GM18907 (cell line): Measurements from ENCODE around the gene FITM2.
"Not testable (repeated sequence)": the region's sequence is repeated elsewhere in the genome, so short reads cannot be mapped to it uniquely, and the experiment has no call there.

Source experiments
- ATAC-seq: cut with Tn5 transposase; IDR thresholded peaks from one replicate; pipeline ENCODE4 v1.9.1; 2021; ENCODE audit warnings: mild to moderate bottlenecking, moderate library complexity; ENCODE audit not compliant: unreplicated experiment

FITM2 gene

GRCh38 chr20:44334306-44334705 lies 23.3 kb upstream of the FITM2 start:
- ATAC-seq = no peak

DNA sequence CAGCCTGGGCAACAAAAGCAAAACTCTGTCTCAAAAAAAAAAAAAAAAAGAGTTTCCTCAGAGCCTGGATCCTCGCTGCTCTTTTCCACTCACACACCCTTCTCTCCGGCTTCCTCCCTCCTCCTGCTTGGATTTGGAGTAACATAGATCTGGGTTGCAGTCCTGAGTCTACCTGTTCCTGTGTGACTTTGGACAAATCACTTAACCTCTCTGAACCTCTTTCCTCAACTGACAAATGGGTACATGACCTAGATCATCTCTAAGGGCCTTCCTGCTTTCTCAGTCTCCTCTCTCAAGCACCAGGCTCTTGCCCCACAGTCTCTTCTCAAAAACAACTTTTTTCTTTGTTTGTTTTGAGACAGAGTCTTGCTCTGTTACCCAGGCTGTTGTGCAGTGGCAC lies 20.2 kb upstream of the FITM2 start:
- no peak for ATAC-seq

DNA sequence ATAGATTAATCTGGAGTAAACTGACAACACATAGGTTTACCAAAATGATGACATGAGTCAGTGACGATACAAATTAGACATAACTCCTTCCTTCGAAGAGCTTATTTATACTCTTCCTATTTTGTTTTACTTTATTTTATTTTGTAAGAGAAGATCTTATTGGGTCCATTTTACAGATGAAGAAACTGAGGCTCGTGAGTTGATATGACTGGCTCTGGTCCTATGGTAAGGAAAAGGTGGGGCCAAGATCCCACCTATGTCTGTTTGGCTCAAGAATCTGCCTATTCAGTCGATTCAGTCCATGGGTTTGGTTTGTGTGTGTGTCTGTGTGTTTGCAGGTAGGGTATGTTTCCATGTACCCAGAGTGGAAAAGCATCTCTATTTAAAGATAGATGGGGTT lies 17.4 kb upstream of the FITM2 start:
- ATAC-seq = no peak

- not testable (repeated sequence) for ATAC-seq
These were observed 16.7 kb upstream of the FITM2 start for GRCh38 chr20:44327748-44328147.

DNA sequence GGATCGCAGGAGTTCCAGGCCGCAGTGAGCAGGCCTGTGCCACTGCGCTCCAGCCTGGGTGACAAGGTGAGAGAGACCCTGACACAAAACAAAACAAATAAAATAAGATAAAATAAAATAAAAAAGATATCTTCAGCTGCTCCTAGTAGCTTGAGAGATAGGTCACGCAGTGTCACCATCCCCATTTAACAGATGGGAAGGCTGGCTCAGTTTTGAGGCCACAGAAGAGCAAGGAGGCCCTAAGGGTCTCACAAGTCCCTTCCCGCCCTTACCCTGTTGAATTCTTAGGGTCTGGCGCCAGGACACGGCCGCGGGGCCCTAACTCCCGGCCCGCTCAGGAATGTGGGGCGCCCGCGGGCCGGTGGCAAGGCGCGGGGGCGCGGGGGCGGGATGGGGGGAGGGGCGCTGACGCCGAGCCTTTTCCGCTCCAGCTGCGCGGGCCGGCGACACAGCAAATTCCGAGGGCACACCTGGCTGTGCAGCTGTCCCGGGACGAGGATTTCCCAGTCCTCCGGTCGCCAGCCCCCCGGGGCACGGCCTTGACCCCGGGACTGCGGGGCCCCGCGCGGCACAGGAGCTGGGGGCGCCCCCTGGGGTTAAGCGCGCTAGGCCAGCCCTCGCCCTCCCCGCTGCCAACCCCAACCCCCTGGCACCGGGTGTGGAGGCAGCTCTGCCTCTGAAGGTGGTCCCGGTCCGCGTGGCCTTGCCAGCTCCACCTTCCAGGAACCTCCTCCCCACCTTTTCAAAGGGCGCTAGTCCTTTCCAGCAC lies 15.6 kb upstream of the FITM2 start:
- no peak for ATAC-seq

DNA sequence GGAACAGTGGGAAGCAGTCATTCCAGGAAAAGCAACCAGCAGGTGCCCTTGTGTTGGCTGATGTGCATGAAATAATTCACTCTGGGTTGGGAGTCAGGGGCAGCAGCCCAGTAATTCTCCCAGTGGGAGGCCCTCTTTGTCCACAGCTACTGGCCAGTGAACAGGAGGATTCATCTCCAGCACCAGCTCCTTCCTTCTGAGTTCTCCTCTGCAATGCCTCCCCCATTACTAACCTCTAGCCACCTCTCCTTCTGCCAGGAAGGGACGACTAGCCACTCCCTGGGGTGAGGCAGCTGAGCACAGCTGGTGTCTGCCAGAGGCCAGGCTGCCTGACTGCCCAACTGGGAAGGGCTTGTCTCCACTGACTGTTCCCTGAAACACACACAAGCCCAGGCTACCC lies 13.3 kb upstream of the FITM2 start:
- no peak for ATAC-seq

- ATAC-seq = no peak
These were observed 8.9 kb upstream of the FITM2 start for GRCh38 chr20:44319839-44320422.

DNA sequence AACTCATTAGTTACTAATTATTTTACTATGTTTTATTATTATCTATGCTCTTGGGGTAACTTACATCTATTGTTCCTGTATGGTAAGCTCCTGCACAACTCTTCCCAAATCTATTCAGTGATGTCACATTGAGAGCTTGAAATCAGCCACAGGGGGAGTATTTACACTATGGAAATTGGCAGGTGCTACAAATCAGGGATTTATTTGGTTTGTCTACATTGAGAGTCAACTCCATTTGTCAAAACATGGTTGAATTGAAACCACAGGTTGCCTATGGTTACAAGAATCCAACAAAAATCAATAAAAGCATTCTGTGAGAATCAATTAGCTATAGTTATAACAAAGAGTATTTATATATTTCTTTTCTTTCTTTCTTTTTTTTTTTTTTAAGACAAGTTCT lies 3.9 kb upstream of the FITM2 start:
- no peak for ATAC-seq

DNA sequence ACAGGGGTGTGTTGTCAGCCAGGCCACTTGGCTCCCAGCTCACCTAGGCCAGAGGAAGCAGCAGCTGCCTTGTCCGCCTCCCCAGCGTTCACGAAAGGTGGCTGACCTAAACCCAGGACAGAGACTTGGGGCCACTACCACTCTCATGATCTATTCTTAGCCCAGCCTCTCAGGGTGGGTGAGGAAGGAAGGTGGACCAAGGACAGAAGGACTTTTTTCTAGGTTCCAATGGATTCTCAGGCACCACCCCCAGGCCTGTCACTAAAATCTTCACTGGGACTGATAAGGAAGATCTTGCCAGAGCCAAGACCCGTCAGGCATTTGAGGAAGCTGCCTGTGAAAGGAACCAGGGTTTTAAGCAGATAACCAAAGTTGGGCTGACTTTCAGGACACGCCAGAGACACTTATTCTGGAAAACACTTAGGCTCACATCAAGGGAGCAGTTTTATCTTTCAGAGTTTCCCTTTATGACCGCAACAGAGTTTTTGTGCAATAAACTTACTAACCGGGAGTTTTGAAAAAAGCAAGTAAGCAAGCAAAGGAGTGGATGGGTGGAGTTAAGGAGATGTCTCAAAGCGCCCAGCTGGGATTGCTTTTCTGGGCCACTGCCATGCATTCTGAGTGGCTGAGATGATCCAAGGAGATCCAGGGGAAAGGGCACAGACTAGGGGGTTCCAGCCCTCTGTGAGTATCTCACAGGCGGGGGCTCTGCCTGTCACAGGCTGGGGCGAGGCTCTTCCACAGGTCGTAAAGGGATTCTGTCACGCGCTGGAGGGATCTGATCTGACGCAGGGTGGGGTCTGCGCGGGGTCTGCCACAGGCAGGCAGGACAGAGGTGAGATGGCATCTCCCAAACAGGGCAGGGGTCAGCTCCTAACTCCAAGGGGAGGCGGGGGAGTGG lies 989 bp downstream of the FITM2 start:
- peak; percentile 6 for ATAC-seq

- ATAC-seq = no peak
These were observed 4.1 kb downstream of the FITM2 start for GRCh38 chr20:44306927-44307326.

GRCh38 chr20:44304383-44304782 lies 6.6 kb downstream of the FITM2 start:
- ATAC-seq = no peak

DNA sequence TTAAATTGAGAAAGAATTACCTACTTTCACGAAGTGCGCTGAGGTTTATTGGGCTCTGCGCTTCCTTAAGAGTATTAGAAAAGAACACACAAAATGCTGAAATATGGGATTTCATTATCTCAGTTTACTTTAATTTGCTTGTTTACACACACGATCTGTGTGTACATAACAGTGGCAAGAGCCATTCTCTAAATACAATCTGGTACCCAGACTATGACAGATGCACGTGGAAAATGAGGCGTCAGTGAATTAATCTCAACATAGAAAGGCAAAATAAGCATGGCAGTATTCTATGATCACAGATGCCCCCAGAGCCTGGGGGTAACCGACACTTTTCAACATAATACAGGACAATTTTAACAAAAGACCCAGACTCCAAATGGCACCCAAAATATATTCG lies 8.3 kb downstream of the FITM2 start:
- ATAC-seq = no peak

DNA sequence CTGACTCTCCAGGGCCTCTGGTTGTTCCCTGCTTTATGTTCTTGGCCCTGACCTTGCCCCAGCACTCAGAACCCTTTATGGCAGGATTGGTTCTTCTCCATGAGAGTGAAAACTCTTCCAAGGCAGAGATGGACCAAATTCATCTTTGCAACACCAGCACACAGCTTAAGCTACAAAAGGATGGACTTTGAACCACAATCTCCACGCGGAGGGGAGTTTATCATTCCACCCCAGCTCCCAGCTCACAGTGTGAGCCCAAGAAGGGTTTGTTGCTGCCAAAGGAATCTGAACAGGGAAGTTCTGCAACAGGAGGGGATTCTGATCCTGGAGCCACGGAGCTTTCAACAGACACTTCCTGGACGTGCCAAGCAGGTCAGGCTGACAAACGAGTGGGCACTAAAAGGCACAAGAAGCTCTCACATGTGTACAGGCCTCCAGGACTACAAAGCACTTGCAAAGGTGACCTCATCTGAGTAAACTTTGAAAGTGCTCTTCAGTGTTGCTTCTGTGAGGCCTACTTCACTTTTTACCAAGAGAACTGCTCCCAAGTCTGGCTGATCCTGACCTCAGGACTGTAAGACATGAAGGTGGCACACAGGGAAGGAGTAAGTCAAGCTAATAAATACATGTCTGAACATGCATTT lies 8.9 kb downstream of the FITM2 start:
- ATAC-seq = no peak

GRCh38 chr20:44301285-44301684 lies 9.7 kb downstream of the FITM2 start:
- ATAC-seq = no peak

- ATAC-seq = not testable (repeated sequence)
These were observed 11.9 kb downstream of the FITM2 start for GRCh38 chr20:44299011-44299535.

DNA sequence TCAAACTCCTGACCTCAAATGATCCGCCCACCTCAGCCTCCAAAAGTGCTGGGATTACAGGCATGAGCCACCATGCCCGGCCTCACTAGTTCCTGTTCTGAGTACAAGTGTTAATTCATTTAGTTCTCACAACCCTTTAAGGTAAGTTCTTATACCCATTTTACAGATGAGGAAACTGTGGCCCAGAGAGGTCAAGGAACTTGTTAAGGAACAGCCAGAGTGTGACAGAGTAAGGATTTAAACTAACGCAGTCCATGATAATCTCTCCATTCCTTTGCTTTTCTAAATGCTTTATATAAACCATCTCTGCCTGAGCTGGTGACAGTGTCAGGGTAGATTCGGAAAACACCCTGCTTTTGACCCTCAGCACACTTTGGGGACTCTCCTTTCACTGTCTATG lies 13.3 kb downstream of the FITM2 start:
- no peak for ATAC-seq

DNA sequence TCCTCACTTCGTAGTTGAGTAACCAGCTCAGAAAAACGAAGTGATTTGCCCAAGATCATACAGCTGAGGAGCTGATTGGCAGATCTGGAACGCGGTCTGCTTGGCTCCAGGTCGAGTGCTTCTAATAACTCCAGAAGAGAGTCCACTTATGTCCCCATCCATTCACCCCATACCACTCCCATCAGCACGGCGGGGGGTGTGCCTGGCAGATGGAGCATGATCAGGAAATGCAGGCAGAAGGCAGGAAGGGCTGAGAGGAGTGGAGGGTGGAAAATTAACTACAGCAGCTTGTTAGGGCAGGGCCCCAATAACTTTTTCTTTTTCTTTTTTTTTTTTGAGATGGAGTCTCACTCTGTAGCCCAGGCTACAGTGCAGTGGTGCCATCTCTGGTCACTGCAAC lies 15.0 kb downstream of the FITM2 start:
- no peak for ATAC-seq

DNA sequence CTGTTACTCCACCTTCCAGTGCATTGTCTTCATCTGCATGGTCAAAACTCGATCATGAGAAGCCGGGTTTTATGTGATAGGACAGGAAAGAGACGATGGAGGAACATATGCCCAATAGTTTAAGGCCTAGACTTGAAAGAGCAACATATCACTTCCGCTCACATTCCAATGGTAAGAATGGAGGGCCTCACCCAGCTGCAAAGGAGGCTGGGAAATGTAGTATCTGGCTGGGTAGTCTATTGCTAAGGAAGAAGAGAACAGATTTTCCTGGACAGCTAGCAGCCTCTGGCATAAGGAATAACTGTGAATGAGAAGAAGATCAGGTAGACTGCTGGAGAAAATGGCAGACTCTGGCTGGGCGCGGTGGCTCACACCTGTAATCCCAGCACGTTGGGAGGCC lies 19.2 kb downstream of the FITM2 start:
- ATAC-seq = no peak

DNA sequence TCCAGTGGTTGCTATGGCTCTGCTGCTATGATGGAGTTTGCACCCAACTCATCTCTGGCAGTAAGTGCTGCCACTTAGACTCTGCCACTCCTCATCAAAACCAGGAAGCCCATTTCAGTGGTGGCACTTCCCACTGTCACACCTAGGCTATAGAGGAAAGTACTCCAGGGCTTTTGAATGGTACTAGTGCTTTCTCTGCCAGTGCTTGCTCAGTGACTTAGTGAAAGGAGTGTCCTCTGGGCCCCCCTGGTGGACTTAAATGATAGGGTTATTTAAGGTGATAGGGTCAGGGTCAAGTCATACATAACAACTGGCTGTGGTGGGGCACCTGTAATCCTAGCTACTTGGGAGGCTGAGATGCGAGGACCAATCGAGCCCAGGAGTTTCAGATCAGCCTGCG lies 22.8 kb downstream of the FITM2 start:
- no peak for ATAC-seq

- ATAC-seq = no peak
These were observed 23.5 kb downstream of the FITM2 start for GRCh38 chr20:44287272-44288097.
